MM.1S (cell line): Measurements from ENCODE around the gene FNDC1.

Experiments used
- CTCF ChIP-seq: fragments of 300-600 bp; sonication (generic); IDR thresholded peaks from 2 replicates; pipeline ENCODE4 v1.5.1; 2016; ENCODE audit warnings: antibody characterized with exemption, low read length, mixed read lengths
- EZH2 ChIP-seq: fragments of 300-600 bp; sonication (generic); optimal IDR thresholded peaks from 2 replicates; pipeline ENCODE3; 2017; ENCODE audit warnings: low read depth, mild to moderate bottlenecking, antibody characterized with exemption, low read length, mixed read lengths

- TF ChIP-seq CTCF (no peak), EZH2 (no peak)
Observed at GRCh38 chr6:159250633-159251032, 81.4 kb downstream of the FNDC1 start.
